Keratinocyte (primary cell): ENCODE measurements around the gene GRK5. TPM values are rescaled to one million over a fixed set of nuclear protein-coding genes. Genes with fewer than 3 reads are reported as not detected.

Source experiments
- DNase-seq: peaks from one replicate; pipeline ENCODE4 v3.0.0-alpha.2; 2011; ENCODE audit warnings: low read depth, missing footprints, low spot score
- FAIRE-seq: peaks from 2 replicates; lab custom pipeline; 2011; peaks lifted over from hg19 to GRCh38; lab: Jason Lieb, UNC
- H2AFZ ChIP-seq: 2 replicates; pipeline ENCODE4 v1.6.0; 2012; ENCODE audit warnings: low read length, control low read depth, inconsistent platforms; ENCODE audit not compliant: control insufficient read depth
- H3K27ac ChIP-seq: 2 replicates; pipeline ENCODE4 v1.5.1; 2011; ENCODE audit warnings: low read length; ENCODE audit not compliant: control insufficient read depth, insufficient read depth
- H3K27me3 ChIP-seq: 3 replicates; pipeline ENCODE4 v1.6.0; 2011; ENCODE audit warnings: low read length; ENCODE audit not compliant: control insufficient read depth, insufficient read depth; ENCODE audit errors: extremely low read depth
- H3K36me3 ChIP-seq, 2 experiments: 2 replicates in 1 of 2; 3 replicates in 1 of 2; pipeline ENCODE4 v1.5.1; 2011; ENCODE audit warnings: low read length in 2 of 2, mild to moderate bottlenecking in 1 of 2; ENCODE audit not compliant: control insufficient read depth in 2 of 2, insufficient read depth in 2 of 2; ENCODE audit errors: extremely low read depth in 1 of 2
- H3K4me1 ChIP-seq: 3 replicates; pipeline ENCODE4 v1.5.1; 2011; ENCODE audit warnings: low read length; ENCODE audit not compliant: control insufficient read depth, insufficient read depth; ENCODE audit errors: extremely low read depth
- H3K4me2 ChIP-seq: 3 replicates; pipeline ENCODE4 v1.6.0; 2011; ENCODE audit warnings: low read depth, low read length; ENCODE audit not compliant: control insufficient read depth, insufficient read depth; ENCODE audit errors: extremely low read depth
- H3K4me3 ChIP-seq, 3 experiments: fragments of 200-600 bp in 1 of 3; sonication (generic) in 1 of 3; 2 replicates in 2 of 3; 3 replicates in 1 of 3; pipeline ENCODE4 v1.5.1; 2011 to 2016; ENCODE audit warnings: low read length in 3 of 3, mild to moderate bottlenecking in 3 of 3, control low read depth in 2 of 3, inconsistent platforms in 1 of 3, low read depth in 1 of 3, mixed read lengths in 1 of 3, mixed run types in 1 of 3, moderate library complexity in 1 of 3; ENCODE audit not compliant: control insufficient read depth in 2 of 3, insufficient read depth in 2 of 3; ENCODE audit errors: extremely low read depth in 1 of 3
- H3K79me2 ChIP-seq: 2 replicates; pipeline ENCODE4 v1.6.0; 2012; ENCODE audit warnings: low read length; ENCODE audit not compliant: control insufficient read depth, insufficient read depth
- H3K9ac ChIP-seq: 3 replicates; pipeline ENCODE4 v1.6.0; 2011; ENCODE audit warnings: low read length; ENCODE audit not compliant: control insufficient read depth, insufficient read depth; ENCODE audit errors: extremely low read depth
- H3K9me1 ChIP-seq: 3 replicates; pipeline ENCODE4 v1.6.0; 2011; ENCODE audit warnings: low read length; ENCODE audit not compliant: control insufficient read depth, insufficient read depth; ENCODE audit errors: extremely low read depth
- H3K9me3 ChIP-seq: 2 replicates; pipeline ENCODE4 v1.5.1; 2012; ENCODE audit warnings: low read depth, low read length; ENCODE audit not compliant: control insufficient read depth
- H4K20me1 ChIP-seq: 3 replicates; pipeline ENCODE4 v1.6.0; 2011; ENCODE audit warnings: low read length; ENCODE audit not compliant: control insufficient read depth, insufficient read depth; ENCODE audit errors: extremely low read depth
- CTCF ChIP-seq, 3 experiments: IDR thresholded peaks in 1 of 3; conservative IDR thresholded peaks in 1 of 3; optimal IDR thresholded peaks in 1 of 3; 2 replicates in 2 of 3; 3 replicates in 1 of 3; pipeline versions ENCODE3 to v1.5.1; 2011; ENCODE audit warnings: low read length in 3 of 3, mild to moderate bottlenecking in 3 of 3, moderate library complexity in 2 of 3, control low read depth in 1 of 3, inconsistent platforms in 1 of 3; ENCODE audit not compliant: insufficient read depth in 2 of 3; ENCODE audit errors: extremely low read depth in 1 of 3
- EZH2 ChIP-seq: IDR thresholded peaks from one replicate; pipeline ENCODE4 v1.6.1; 2012; ENCODE audit warnings: inconsistent platforms, mild to moderate bottlenecking, low read length, moderate library complexity
- dilution Hi-C: fragments of 300-500 bp; cut with MboI; formaldehyde crosslinking; loops from one replicate; pipeline ENCODE4 v1.7.0; 2020; ENCODE audit warnings: low sequenced_read_pairs; ENCODE audit not compliant: extremely low pct_ligation_motif_present
- polyA plus RNA-seq, 5 experiments: library from polyadenylated mRNA; depleted of rRNA in 3 of 5; stranded (reverse) in 3 of 5; stranded (forward) in 1 of 5; unstranded in 1 of 5; fragments of >200 nt; gene quantifications; 1 replicate in 1 of 5; 2 replicates in 3 of 5; 3 replicates in 1 of 5; pipeline versions ENCODE4 v1.2.1 to v1.2.3, GENCODE V29; 2011 to 2012; ENCODE audit warnings: missing spikeins in 2 of 5, low read depth in 1 of 5, low replicate concordance in 1 of 5

Gene GRK5
- polyA plus RNA-seq, 1 donor (not counting 4 experiments of a cell fraction or from before 2014, with no cell fraction given): 7.6 TPM

GRCh38 chr10:119222966-119223386 is 15.6 kb downstream of the GRK5 start:
- dilution Hi-C loops: loop anchor here (25.0 kb wide), 1 partner anchor 189 kb away; no protein-coding TSS in a partner anchor
- H2AFZ ChIP-seq: no peak overlapping the region
- H3K27ac ChIP-seq: no peak overlapping the region
- no peaks in the 10 kb centered on the region for H3K4me1 ChIP-seq
- no peak for TF ChIP-seq CTCF (optimal IDR thresholded peaks at IDR 0.05 in 1 of 3, IDR thresholded peaks at IDR 0.05 in 1 of 3, conservative IDR thresholded peaks at IDR 0.05 in 1 of 3; ENCODE audit: extremely low read depth in 1 of 3, insufficient read depth in 2 of 3, low read length in 3 of 3)
- H3K79me2 ChIP-seq: peaks cover 11% of the 10 kb centered on the region
- no peaks in the 10 kb centered on the region for H3K9me3 ChIP-seq
- no peak overlapping the region for H3K4me3 ChIP-seq
- no peak overlapping the region for H3K4me2 ChIP-seq
- DNase-seq (no peak), FAIRE-seq (no peak)
- H3K27me3 ChIP-seq: no peaks in the 10 kb centered on the region
- no peak overlapping the region for H3K9ac ChIP-seq
- H3K36me3 ChIP-seq: no peaks in the 10 kb centered on the region
- no peaks in the 10 kb centered on the region for H3K9me1 ChIP-seq
- H4K20me1 ChIP-seq: no peaks in the 10 kb centered on the region

- H3K4me2 ChIP-seq: no peak overlapping the region
- H3K9ac ChIP-seq: no peak overlapping the region
- no peaks in the 10 kb centered on the region for H3K27me3 ChIP-seq
- H3K9me1 ChIP-seq: no peaks in the 10 kb centered on the region
- dilution Hi-C loops: no loop called here
- H3K79me2 ChIP-seq: peaks cover 10% of the 10 kb centered on the region
- no peak overlapping the region for H2AFZ ChIP-seq
- FAIRE-seq (no peak), DNase-seq (no peak)
- no peaks in the 10 kb centered on the region for H3K36me3 ChIP-seq
- no peaks in the 10 kb centered on the region for H3K4me1 ChIP-seq
- no peak overlapping the region for H3K27ac ChIP-seq
- no peaks in the 10 kb centered on the region for H3K9me3 ChIP-seq
- H4K20me1 ChIP-seq: no peaks in the 10 kb centered on the region
- H3K4me3 ChIP-seq: no peak overlapping the region
- no peak for TF ChIP-seq EZH2
- no peak for TF ChIP-seq CTCF (optimal IDR thresholded peaks at IDR 0.05 in 1 of 3, IDR thresholded peaks at IDR 0.05 in 1 of 3, conservative IDR thresholded peaks at IDR 0.05 in 1 of 3; ENCODE audit: extremely low read depth in 1 of 3, insufficient read depth in 2 of 3, low read length in 3 of 3)
These were observed 17.8 kb downstream of the GRK5 start for GRCh38 chr10:119225083-119225658.
